Ovary (tissue), 9 donors: Measurements from ENCODE around the gene CCDC27. TPM values are rescaled to one million over a fixed set of nuclear protein-coding genes. Genes with fewer than 3 reads are reported as not detected.

Source experiments
- DNase-seq, 5 donors: peaks; one replicate each; pipeline ENCODE4 v3.0.0-alpha.2; 2019 to 2020
- H3K27ac ChIP-seq, 2 donors: fragments of 200-600 bp; one replicate each; pipeline versions ENCODE4 v1.5.1 to v1.8.0; 2019 to 2022
- H3K27me3 ChIP-seq: fragments of 200-600 bp; one replicate; pipeline ENCODE4 v1.8.0; 2022
- H3K36me3 ChIP-seq: fragments of 200-600 bp; sonication (generic); one replicate; pipeline ENCODE4 v1.5.1; 2019
- H3K4me1 ChIP-seq: one replicate; pipeline ENCODE4 v1.8.1; 2013; ENCODE audit warnings: mild to moderate bottlenecking, moderate library complexity; ENCODE audit not compliant: insufficient read depth
- H3K4me3 ChIP-seq: fragments of 200-600 bp; sonication (generic); one replicate; pipeline ENCODE4 v1.5.1; 2017
- H3K9me3 ChIP-seq, 2 donors: fragments of 200-600 bp in 1 of 2; sonication (generic) in 1 of 2; one replicate each; pipeline versions ENCODE4 v1.5.1 to v1.8.1; 2013 to 2019; ENCODE audit warnings: mild to moderate bottlenecking in 1 of 2, moderate library complexity in 1 of 2
- EP300 ChIP-seq: sonication (generic); formaldehyde crosslinking; IDR thresholded peaks from one replicate; pipeline ENCODE4 v1.6.1; 2017; ENCODE audit warnings: antibody characterized with exemption
- POLR2A ChIP-seq: fragments of 450-650 bp; IDR thresholded peaks from one replicate; pipeline ENCODE4 v1.6.1; 2017; ENCODE audit warnings: antibody characterized with exemption, mild to moderate bottlenecking, moderate library complexity
- WGBS, 3 donors: extraction: QIAGEN DNeasy Blood & Tissue Kit in 1 of 3; methylation state at CpG; one replicate each; pipeline versions ENCODE4 v1.1.5 to v1.1.7; 2013 to 2017; 5-methylcytosine and 5-hydroxymethylcytosine counted together
- intact Hi-C, 4 donors: fragments of 100-400 bp; cut with DNase I; formaldehyde crosslinking; loops; one replicate each; pipeline versions ENCODE4 v1.11.0 to v1.15.1; 2022 to 2023
- polyA plus RNA-seq, 2 donors: library from polyadenylated mRNA; stranded (reverse); fragments of 200-250 nt in 1 of 2; fragments of 350-450 nt in 1 of 2; fragmentation: Illumina TruSeq in 1 of 2; extraction: RNeasy Lipid Tissue Mini Kit (QIAGEN cat#74804) in 1 of 2; gene quantifications; one replicate each; pipeline ENCODE4 v1.2.3, GENCODE V29; 2013 to 2014
- total RNA-seq, 7 donors: library from RNA; depleted of rRNA in 2 of 7; stranded (reverse); fragments of >200 nt in 2 of 7; fragmentation: NEBNext Ultra II Directional in 3 of 7; extraction: Animal tissue kit (Norgen Biotek cat#: 25700) in 3 of 7; gene quantifications; one replicate each; pipeline versions ENCODE4 v1.1.0 to v1.2.4, GENCODE V29; 2016 to 2023
- TF ChIP-seq, protein P1 (sequence below), 3 donors: fragments of 450-650 bp in 2 of 3; fragments of 200-600 bp in 1 of 3; IDR thresholded peaks; one replicate each; pipeline versions ENCODE4 v1.5.1 to v1.8.0; 2016 to 2022; ENCODE audit warnings: antibody characterized with exemption in 3 of 3, mild to moderate bottlenecking in 1 of 3
- donor health status: DM: no; HTN: no; CAD: no; lungs with moderate emphysema.
- donor health status: DM: no; HTN: no; CAD: no.
- donor health status: Bipolar disorder and iron deficiency.
- donor health status: DM: yes; HTN: yes; CAD: no.
- donor health status: DM: no; HTN: no; CAD: no.
- donor health status: DM: yes; HTN: yes; CAD: no.

The CCDC27 gene
- total and polyA plus RNA-seq, 9 donors, result 0.05 TPM; not detected in 8

DNA sequence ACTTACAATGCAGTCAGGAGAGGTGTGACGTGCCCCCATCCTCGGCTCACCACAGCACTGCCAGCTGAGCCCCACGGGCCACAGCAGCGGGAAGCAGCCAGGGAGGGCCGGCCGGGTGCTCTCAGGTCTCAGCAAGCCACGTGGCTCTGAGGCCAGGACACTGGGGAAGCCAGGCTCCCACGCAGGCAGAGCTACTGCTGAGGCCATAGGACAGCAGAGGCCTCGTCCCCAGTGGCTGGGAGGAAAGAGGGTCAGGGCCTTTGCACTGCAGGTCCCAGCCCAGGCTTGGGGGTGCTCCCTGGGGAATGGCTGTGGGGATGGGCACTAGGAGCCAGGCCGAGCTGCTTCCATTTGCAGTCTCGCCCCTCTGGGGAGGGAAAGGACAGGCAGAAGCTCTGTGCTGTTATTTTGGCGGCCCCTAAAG lies 38.3 kb downstream of the CCDC27 start:
- Histone ChIP-seq H3K27ac (no peak overlapping the region), H3K27me3 (no peaks in the 10 kb centered on the region), H3K4me1 (peaks cover 15% of the 10 kb centered on the region), H3K4me3 (no peak overlapping the region), H3K9me3 (no peaks in the 10 kb centered on the region), H3K36me3 (no peaks in the 10 kb centered on the region)
- 55 to 56% (median 55%) methylated on average over 6 to 12 of the region's 12 CpGs for WGBS, 3 donors
- DNase-seq, result no peak
- intact Hi-C loops, result no loop called here
- no peak for TF ChIP-seq POLR2A
- TF ChIP-seq, protein P1, sequence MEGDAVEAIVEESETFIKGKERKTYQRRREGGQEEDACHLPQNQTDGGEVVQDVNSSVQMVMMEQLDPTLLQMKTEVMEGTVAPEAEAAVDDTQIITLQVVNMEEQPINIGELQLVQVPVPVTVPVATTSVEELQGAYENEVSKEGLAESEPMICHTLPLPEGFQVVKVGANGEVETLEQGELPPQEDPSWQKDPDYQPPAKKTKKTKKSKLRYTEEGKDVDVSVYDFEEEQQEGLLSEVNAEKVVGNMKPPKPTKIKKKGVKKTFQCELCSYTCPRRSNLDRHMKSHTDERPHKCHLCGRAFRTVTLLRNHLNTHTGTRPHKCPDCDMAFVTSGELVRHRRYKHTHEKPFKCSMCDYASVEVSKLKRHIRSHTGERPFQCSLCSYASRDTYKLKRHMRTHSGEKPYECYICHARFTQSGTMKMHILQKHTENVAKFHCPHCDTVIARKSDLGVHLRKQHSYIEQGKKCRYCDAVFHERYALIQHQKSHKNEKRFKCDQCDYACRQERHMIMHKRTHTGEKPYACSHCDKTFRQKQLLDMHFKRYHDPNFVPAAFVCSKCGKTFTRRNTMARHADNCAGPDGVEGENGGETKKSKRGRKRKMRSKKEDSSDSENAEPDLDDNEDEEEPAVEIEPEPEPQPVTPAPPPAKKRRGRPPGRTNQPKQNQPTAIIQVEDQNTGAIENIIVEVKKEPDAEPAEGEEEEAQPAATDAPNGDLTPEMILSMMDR (IDR thresholded peaks at IDR 0.05), result no peak
- TF ChIP-seq EP300, result no peak

DNA sequence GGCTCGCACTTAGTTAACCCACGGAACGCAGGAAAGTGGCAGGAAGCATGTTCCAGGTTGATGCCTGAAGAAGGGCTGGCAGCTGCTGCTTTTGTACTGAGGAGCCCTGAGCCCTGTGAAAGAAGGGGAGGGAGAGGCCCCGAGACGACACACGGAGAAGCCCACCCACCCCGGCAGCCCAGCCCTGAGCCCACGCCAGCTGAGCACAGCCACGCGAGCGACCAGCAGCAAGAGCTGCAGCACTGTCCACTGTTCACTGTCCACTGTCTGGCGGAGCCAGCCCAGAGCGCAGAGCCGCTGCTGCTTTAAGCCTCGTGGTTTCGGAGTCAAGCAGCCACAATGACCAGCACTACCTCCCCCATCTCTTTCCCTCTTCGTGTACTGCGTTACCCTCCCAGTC lies 38.7 kb downstream of the CCDC27 start:
- 67 to 72% (median 68%) methylated on average over 18 of the region's 18 CpGs for WGBS, 3 donors
- no peak overlapping the region for H3K4me3 ChIP-seq
- H3K36me3 ChIP-seq, result no peaks in the 10 kb centered on the region
- H3K4me1 ChIP-seq, result peaks cover 15% of the 10 kb centered on the region
- no peaks in the 10 kb centered on the region for H3K9me3 ChIP-seq
- no peaks in the 10 kb centered on the region for H3K27me3 ChIP-seq
- no peak for DNase-seq
- TF ChIP-seq, protein P1 (IDR thresholded peaks at IDR 0.05), result no peak
- TF ChIP-seq EP300 (no peak), POLR2A (no peak)
- intact Hi-C loops, result no loop called here
- no peak overlapping the region for H3K27ac ChIP-seq

DNA sequence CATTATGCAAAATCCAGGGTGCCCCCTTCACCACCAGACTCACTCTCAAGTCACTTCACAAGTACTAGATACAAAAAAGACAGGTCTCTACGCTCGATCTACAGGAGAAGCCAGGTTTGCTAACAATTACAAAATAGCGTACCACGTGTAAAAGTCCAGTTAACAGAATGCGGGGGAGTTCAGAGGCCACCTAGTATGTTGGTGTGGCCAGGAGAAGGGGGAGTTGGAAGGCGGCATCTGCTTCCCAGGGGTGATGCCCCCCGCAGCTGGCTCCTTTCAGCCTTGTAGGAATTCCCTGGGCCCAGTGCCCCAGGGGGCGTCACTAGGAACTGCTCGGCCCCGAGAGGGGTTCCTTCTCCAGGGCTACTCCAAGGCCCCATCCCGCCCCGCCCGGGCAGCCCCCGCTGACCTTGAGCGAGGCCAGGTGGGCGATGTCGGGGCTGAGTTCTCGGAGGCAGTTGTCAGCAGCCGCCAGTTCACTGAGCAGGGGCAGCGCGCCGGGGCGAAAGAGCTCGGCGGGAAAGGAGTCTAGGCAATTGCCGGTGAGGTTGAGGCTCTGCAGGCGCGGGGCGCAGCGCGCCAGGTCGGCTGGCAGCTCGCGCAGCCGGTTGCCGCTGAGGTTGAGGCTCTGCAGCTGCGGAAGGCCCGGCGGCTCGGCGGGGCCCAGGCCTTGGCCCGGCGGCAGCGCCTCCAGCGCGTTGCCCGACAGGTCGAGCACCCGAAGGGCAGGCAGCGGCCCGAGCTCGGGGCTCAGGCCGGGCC lies 43.4 kb downstream of the CCDC27 start:
- H3K4me3 ChIP-seq, result peak overlapping the region; percentile 95
- H3K9me3 ChIP-seq, result no peaks in the 10 kb centered on the region
- no peaks in the 10 kb centered on the region for H3K36me3 ChIP-seq
- DNase-seq, result peak in 2 of 5 donors; percentile 35 to 52
- no peaks in the 10 kb centered on the region for H3K27me3 ChIP-seq
- TF ChIP-seq EP300 (no peak), POLR2A (no peak)
- TF ChIP-seq, protein P1 (IDR thresholded peaks at IDR 0.05), result no peak
- intact Hi-C loops, result no loop called here
- H3K4me1 ChIP-seq, result peaks cover 14% of the 10 kb centered on the region
- H3K27ac ChIP-seq, result no peak overlapping the region
- WGBS, 3 donors, result 0 to 1% (median 1%) methylated on average over 43 to 53 of the region's 53 CpGs

DNA sequence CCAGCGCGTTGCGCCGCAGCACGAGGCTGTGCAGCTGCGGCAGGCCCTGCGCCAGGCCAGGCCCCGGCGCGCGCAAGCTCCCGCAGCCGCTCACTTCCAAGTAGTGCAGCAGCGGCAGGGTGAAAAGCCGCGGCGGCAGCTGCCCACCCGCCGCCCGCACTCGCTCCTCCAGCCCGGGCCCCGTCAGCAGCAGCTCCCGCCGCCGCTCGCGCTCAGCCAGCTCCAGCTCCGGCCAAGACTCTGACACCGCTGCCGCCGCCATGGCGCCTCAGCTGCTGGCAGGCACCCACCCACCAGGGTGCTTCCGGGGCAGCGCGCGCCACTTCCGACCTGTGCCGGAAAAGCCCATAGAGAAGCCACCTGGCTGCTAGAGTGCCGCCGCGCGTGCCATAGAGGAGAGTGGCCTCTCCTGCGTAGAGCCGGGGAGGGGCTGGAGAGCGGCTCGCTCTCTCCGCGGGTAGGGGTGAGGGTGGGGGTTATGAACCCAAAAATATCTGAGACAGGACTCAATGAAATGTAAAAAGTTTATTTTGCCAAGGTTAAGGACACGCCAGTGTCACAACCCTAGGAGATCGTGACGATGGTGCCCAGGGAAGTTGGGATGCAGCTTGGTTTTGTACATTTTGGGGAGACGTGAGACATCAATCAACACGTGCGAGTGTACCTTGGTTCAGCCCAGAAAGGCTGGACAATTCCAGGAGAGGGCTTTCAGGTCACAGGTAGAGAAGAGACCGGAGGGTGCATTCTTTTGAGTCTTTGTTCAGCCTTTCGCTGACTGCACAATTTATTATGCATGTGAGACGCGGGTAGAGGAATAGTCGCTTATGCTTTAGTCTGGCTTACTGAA lies 44.2 kb downstream of the CCDC27 start, which contains the start of gene LRRC47:
Gene LRRC47 (minus strand): TSS at position 284 of the 847 bp plus-strand sequence. CDS start 22 bp downstream, at position 262.
- no peaks in the 10 kb centered on the region for H3K36me3 ChIP-seq
- TF ChIP-seq POLR2A (peak; percentile 45), EP300 (no peak)
- TF ChIP-seq, protein P1 (IDR thresholded peaks at IDR 0.05), result no peak
- peak; percentile 90 to 95 (median 93) for DNase-seq
- H3K9me3 ChIP-seq, result no peaks in the 10 kb centered on the region
- no peak within 1 kb of the TSS for H3K27ac ChIP-seq
- WGBS, 3 donors, result 1 to 4% (median 2%) methylated on average over 38 to 60 of the region's 60 CpGs
- no peaks in the 10 kb centered on the region for H3K27me3 ChIP-seq
- intact Hi-C loops, result no loop called here
- peak within 1 kb of the TSS; percentile 95 for H3K4me3 ChIP-seq
- H3K4me1 ChIP-seq, result peaks cover 14% of the 10 kb centered on the region
